Transverse colon (tissue), 4 donors: Measurements from ENCODE around the gene RIOK2. TPM values are rescaled to one million over a fixed set of nuclear protein-coding genes. Genes with fewer than 3 reads are reported as not detected.
"Not testable (repeated sequence)": the region's sequence is repeated elsewhere in the genome, so short reads cannot be mapped to it uniquely, and the experiment has no call there.

Experiments used
- DNase-seq: peaks from one replicate; pipeline ENCODE4 v3.0.0-alpha.2; 2019
- H3K27ac ChIP-seq, 4 donors: fragments of 200-600 bp; sonication (generic); 2 replicates each; pipeline ENCODE4 v1.5.1; 2016 to 2018; ENCODE audit warnings: inconsistent platforms in 4 of 4
- H3K27me3 ChIP-seq: fragments of 200-600 bp; sonication (generic); 2 replicates; pipeline ENCODE4 v1.5.1; 2017; ENCODE audit warnings: inconsistent platforms
- H3K36me3 ChIP-seq, 4 donors: fragments of 200-600 bp; sonication (generic); 2 replicates each; pipeline ENCODE4 v1.5.1; 2017 to 2019; ENCODE audit warnings: inconsistent platforms in 4 of 4
- H3K4me1 ChIP-seq, 4 donors: fragments of 200-600 bp; sonication (generic); 2 replicates each; pipeline ENCODE4 v1.5.1; 2017 to 2020; ENCODE audit warnings: inconsistent platforms in 4 of 4
- H3K4me3 ChIP-seq, 4 donors: fragments of 200-600 bp; sonication (generic); 1 replicate in 1 of 4; 2 replicates in 3 of 4; pipeline versions ENCODE4 v1.5.1 to v1.6.1; 2017 to 2019; ENCODE audit warnings: inconsistent platforms in 4 of 4
- H3K9me3 ChIP-seq, 2 donors: fragments of 200-600 bp; sonication (generic); 2 replicates each; pipeline ENCODE4 v1.5.1; 2017 to 2019; ENCODE audit warnings: inconsistent platforms in 2 of 2
- EP300 ChIP-seq: sonication (generic); formaldehyde crosslinking; IDR thresholded peaks from one replicate; pipeline ENCODE4 v1.6.1; 2017; ENCODE audit warnings: antibody characterized with exemption, low read depth
- POLR2A ChIP-seq: fragments of 450-650 bp; IDR thresholded peaks from one replicate; pipeline ENCODE4 v1.6.1; 2016; ENCODE audit warnings: antibody characterized with exemption, mild to moderate bottlenecking, moderate library complexity
- POLR2AphosphoS5 ChIP-seq, 3 donors: sonication (generic); formaldehyde crosslinking; IDR thresholded peaks; one replicate each; pipeline ENCODE4 v1.6.1; 2016; ENCODE audit warnings: antibody characterized with exemption in 3 of 3
- WGBS, 2 donors: methylation state at CpG; one replicate each; pipeline ENCODE4 v1.1.5; 2018; ENCODE audit warnings: low coverage in 1 of 2; 5-methylcytosine and 5-hydroxymethylcytosine counted together
- in situ Hi-C, 4 donors: fragments of 200-750 bp; cut with MboI; loops; one replicate each; pipeline versions ENCODE4 v1.15.0 to v1.15.1; 2017; ENCODE audit warnings: low sequenced_read_pairs in 3 of 4, low pct_ligation_motif_present in 1 of 4, low pct_unique_long_range_greater_than_20kb in 1 of 4
- intact Hi-C: fragments of 100-400 bp; cut with DNase I; formaldehyde crosslinking; loops from one replicate; pipeline ENCODE4 v1.15.1; 2023; ENCODE audit warnings: low total_unique reads
- total RNA-seq, 4 donors: library from RNA; depleted of rRNA; stranded (reverse); fragments of >200 nt; gene quantifications; one replicate each; pipeline ENCODE4 v1.1.0, GENCODE V29; 2016
- TF ChIP-seq, protein P1 (sequence below), 5 experiments: fragments of 200-600 bp in 3 of 5; fragments of 450-650 bp in 2 of 5; sonication (generic) in 3 of 5; IDR thresholded peaks; 1 replicate in 2 of 5; 2 replicates in 3 of 5; pipeline ENCODE4 v1.5.1; 2016 to 2017; ENCODE audit warnings: antibody characterized with exemption in 5 of 5, inconsistent platforms in 3 of 5, mild to moderate bottlenecking in 2 of 5, moderate library complexity in 1 of 5

RIOK2 gene
- total RNA-seq, 4 donors from 2014 or later: 19.3 to 119 (median 23.4) TPM

DNA sequence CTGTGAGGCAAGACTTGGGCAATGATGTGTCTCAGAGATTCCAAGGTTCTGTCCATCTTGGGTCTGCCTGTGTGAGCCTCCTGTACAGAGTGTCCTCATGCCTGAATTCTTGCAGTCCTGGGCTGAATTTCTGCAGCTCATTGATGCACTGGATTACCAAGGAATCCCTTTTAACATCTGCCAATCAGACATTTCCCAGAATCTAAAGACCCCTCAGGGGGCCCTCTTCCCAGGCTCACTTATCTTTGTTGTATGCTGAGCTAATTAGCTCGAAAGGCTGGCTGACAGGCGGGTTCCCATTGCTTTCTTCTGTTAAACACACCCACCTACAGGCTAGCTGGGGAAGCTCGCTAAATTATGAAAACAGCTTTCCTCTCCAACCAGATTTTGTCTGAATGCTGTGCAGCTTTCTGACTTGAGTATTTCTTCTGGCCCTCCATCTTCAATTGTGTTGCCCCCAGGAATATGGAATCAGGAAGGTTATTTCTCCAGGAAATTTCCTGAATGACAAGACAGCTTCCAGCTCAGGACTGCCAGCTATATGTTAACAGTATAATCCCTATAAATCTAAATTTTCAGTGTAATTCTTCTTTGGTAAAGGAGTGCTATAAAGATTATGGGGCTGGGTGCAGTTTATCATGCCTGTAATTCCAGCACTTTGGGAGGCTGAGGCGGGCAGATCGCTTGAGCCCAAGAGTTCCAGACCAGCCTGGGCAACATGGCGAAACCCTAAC is 40.4 kb downstream of the RIOK2 start, which contains the start of gene LIX1:
LIX1 (minus strand) TSS at position 91 of the 734 bp plus-strand sequence; CDS start at position 56, 35 bp downstream.
- in situ Hi-C loops (no loop called here), intact Hi-C loops (no loop called here)
- peak; percentile 26 for DNase-seq

DNA sequence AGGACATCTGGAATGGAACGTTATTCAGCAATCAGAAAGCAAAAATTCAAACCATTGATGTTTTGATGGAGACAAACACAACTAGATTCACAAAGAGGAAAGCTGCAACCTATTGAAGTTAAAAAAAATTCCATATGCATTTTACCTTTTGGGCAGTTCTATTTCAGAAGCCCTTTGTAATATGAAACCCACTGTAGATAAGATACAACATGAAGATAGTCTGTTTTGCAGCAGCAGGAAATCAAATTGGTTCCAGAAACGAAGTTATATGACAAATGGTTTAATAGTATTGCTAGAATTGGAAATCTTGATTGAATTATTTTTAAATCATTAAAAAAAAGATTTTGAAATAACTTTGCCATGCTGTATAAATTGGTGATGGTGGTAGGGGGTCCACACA is 41.5 kb downstream of the RIOK2 start:
- no peaks in the 10 kb centered on the region for H3K27me3 ChIP-seq
- H3K36me3 ChIP-seq: no peaks in the 10 kb centered on the region
- H3K27ac ChIP-seq: no peak overlapping the region
- no peaks in the 10 kb centered on the region for H3K9me3 ChIP-seq
- peaks cover 0 to 4% (median 0%) of the 10 kb centered on the region in 4 donors for H3K4me1 ChIP-seq
- H3K4me3 ChIP-seq: no peak overlapping the region
- no peak for DNase-seq
- intact Hi-C loops (no loop called here), in situ Hi-C loops (no loop called here)
- TF ChIP-seq POLR2AphosphoS5 (IDR thresholded peaks at IDR 0.05) (no peak), EP300 (no peak), POLR2A (no peak)
- TF ChIP-seq, protein P1, sequence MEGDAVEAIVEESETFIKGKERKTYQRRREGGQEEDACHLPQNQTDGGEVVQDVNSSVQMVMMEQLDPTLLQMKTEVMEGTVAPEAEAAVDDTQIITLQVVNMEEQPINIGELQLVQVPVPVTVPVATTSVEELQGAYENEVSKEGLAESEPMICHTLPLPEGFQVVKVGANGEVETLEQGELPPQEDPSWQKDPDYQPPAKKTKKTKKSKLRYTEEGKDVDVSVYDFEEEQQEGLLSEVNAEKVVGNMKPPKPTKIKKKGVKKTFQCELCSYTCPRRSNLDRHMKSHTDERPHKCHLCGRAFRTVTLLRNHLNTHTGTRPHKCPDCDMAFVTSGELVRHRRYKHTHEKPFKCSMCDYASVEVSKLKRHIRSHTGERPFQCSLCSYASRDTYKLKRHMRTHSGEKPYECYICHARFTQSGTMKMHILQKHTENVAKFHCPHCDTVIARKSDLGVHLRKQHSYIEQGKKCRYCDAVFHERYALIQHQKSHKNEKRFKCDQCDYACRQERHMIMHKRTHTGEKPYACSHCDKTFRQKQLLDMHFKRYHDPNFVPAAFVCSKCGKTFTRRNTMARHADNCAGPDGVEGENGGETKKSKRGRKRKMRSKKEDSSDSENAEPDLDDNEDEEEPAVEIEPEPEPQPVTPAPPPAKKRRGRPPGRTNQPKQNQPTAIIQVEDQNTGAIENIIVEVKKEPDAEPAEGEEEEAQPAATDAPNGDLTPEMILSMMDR (IDR thresholded peaks at IDR 0.05): no peak
- WGBS, 2 donors: 46 to 62% methylated on average over 2 of the region's 2 CpGs

More for the DNA sequence above, 40.4 kb downstream of the RIOK2 start, which contains the start of gene LIX1:
- Histone ChIP-seq H3K27me3 (no peaks in the 10 kb centered on the region), H3K36me3 (no peaks in the 10 kb centered on the region), H3K4me1 (peaks cover 0 to 4% (median 0%) of the 10 kb centered on the region in 4 donors), H3K9me3 (no peaks in the 10 kb centered on the region), H3K27ac (no peak within 1 kb of the TSS), H3K4me3 (no peak within 1 kb of the TSS)
- 44 to 46% methylated on average over 6 of the region's 6 CpGs for WGBS, 2 donors
- no peak for TF ChIP-seq EP300
- TF ChIP-seq, protein P1 (IDR thresholded peaks at IDR 0.05): peak; percentile 42 to 54 (median 47)
- no peak for TF ChIP-seq POLR2A
- TF ChIP-seq POLR2AphosphoS5 (IDR thresholded peaks at IDR 0.05): no peak

DNA sequence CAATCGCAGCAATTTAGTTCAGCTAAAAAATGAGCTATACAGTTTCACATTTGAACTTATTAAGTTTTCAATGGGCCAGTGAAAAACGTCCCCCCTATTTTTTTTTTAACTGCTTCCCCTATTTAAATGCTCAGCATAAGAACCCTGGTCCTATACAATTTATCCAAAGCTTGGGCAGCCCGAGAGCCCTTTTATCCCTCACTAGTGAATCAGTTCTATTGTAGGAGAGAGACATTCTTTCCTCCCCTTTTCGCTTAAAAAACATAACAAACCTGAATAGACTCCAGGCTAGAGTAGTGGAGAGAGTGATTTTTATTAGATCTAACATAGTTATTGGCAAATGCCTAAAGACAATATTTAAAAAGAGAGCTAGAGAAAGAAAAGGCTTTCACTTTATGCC is 42.0 kb downstream of the RIOK2 start:
- in situ Hi-C loops: no loop called here
- Histone ChIP-seq H3K4me3 (no peak overlapping the region), H3K4me1 (peaks cover 0 to 4% (median 0%) of the 10 kb centered on the region in 4 donors), H3K27me3 (no peaks in the 10 kb centered on the region), H3K9me3 (no peaks in the 10 kb centered on the region), H3K36me3 (no peaks in the 10 kb centered on the region), H3K27ac (no peak overlapping the region)
- TF ChIP-seq, protein P1 (IDR thresholded peaks at IDR 0.05): no peak
- no peak for TF ChIP-seq POLR2AphosphoS5 (IDR thresholded peaks at IDR 0.05)
- TF ChIP-seq EP300: no peak
- TF ChIP-seq POLR2A: no peak
- WGBS, 2 donors: 69 to 70% methylated on average over 2 to 4 of the region's 4 CpGs
- DNase-seq: no peak
- intact Hi-C loops: no loop called here

DNA sequence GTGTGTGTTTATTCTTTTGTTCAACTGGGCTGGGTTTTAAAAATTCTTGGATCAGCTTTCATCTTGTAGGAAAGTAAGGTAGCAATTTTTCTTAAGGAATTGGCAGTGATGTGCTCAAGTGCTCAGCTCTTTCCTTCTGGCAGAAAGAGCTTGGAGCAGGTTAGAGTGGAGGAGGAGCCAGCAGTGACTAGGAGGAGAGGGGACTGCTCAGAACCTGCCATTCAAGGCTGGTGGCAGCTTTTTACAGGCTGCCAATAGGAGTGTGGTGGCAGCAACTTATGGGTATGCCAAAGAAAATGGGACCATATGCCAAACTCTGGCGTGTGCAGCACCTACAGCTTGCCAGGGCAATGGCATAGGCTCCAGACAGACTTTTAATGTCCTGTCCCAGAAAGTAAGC is 42.8 kb downstream of the RIOK2 start:
- DNase-seq, H3K4me3 ChIP-seq, H3K27me3 ChIP-seq, H3K4me1 ChIP-seq, H3K36me3 ChIP-seq, H3K9me3 ChIP-seq, in situ Hi-C loops, intact Hi-C loops, H3K27ac ChIP-seq: not testable (repeated sequence)
- WGBS, 2 donors: 45 to 67% methylated on average over 1 of the region's 1 CpG
